HepG2 (cell line): ENCODE data around the gene CACNA1C. TPM values are rescaled to one million over a fixed set of nuclear protein-coding genes. Genes with fewer than 3 reads are reported as not detected.

Experiments
- ATAC-seq: fragments of 200-7000 bp; cut with Tn5 transposase; 3 replicates; pipeline ENCODE4 v1.9.1; 2020; ENCODE audit warnings: mild to moderate bottlenecking, moderate library complexity
- BruUV-seq: library from RNA; stranded (reverse); fragments of 400-500 nt; replicated peaks from 2 replicates; lab custom pipeline; 2021; lab: Mats Ljungman, UMichigan
- CTCF ChIA-PET: fragments of 300-600 bp; formaldehyde crosslinking; extraction: SDS; loops from one replicate; lab custom pipeline; 2021; ENCODE audit warnings: low total read pairs, inconsistent platforms, low intra/inter-chr PET ratio; lab: Yijun Ruan, JAX
- POLR2A ChIA-PET: fragments of 350-600 bp; sonication (Branson Sonifier 250); formaldehyde crosslinking; loops from one replicate; lab custom pipeline; 2020; ENCODE audit warnings: antibody characterized with exemption, inconsistent platforms; lab: Yijun Ruan, JAX
- DNase-seq: peaks from one replicate; pipeline ENCODE4 v3.0.0-alpha.2; 2015; ENCODE audit warnings: low spot score
- FAIRE-seq: peaks from 3 replicates; lab custom pipeline; 2011; peaks lifted over from hg19 to GRCh38; lab: Jason Lieb, UNC
- H2AFZ ChIP-seq: one replicate; pipeline ENCODE4 v1.6.1; 2011; ENCODE audit warnings: low read length, inconsistent platforms
- H3K27ac ChIP-seq: fragments of 300-600 bp; 3 replicates; pipeline ENCODE4 v1.8.0; 2011; ENCODE audit warnings: mixed run types, mild to moderate bottlenecking, mixed read lengths, low read length, inconsistent platforms; ENCODE audit not compliant: insufficient read depth; ENCODE audit errors: extremely low read length
- H3K27me3 ChIP-seq, 2 experiments: fragments of 200-600 bp in 1 of 2; 2 replicates in 1 of 2; 3 replicates in 1 of 2; pipeline versions ENCODE4 v1.6.0 to v1.8.0; 2011; ENCODE audit warnings: low read length in 2 of 2, mild to moderate bottlenecking in 2 of 2, moderate library complexity in 2 of 2, inconsistent platforms in 1 of 2; ENCODE audit not compliant: insufficient read depth in 2 of 2, control insufficient read depth in 1 of 2
- H3K36me3 ChIP-seq, 2 experiments: fragments of 200-600 bp in 1 of 2; replicated peaks in 1 of 2; 2 replicates in 1 of 2; 3 replicates in 1 of 2; pipeline versions ENCODE4 v1.5.1 to v1.8.0; 2011; ENCODE audit warnings: low read length in 2 of 2, inconsistent platforms in 1 of 2; ENCODE audit not compliant: insufficient read depth in 2 of 2, control insufficient read depth in 1 of 2
- H3K4me1 ChIP-seq: 2 replicates; pipeline ENCODE4 v1.5.1; 2012; ENCODE audit warnings: low read length, inconsistent platforms; ENCODE audit not compliant: insufficient read depth
- H3K4me2 ChIP-seq: 2 replicates; pipeline ENCODE4 v1.6.0; 2011; ENCODE audit warnings: low read depth, low read length, inconsistent platforms
- H3K4me3 ChIP-seq, 3 experiments: fragments of 200-600 bp in 1 of 3; sonication (generic), shearing (Covaris generic) in 1 of 3; replicated peaks in 1 of 3; 2 replicates each; pipeline ENCODE4 v1.5.1; 2011 to 2016; ENCODE audit warnings: low read length in 3 of 3, inconsistent platforms in 2 of 3, low read depth in 2 of 3, mild to moderate bottlenecking in 2 of 3, control low read depth in 1 of 3, mixed read lengths in 1 of 3; ENCODE audit not compliant: insufficient read depth in 1 of 3
- H3K79me2 ChIP-seq: one replicate; pipeline ENCODE4 v1.6.1; 2011; ENCODE audit warnings: low read length, inconsistent platforms; ENCODE audit not compliant: insufficient read depth
- H3K9ac ChIP-seq: 2 replicates; pipeline ENCODE4 v1.6.0; 2011; ENCODE audit warnings: mild to moderate bottlenecking, low read depth, low read length, inconsistent platforms; ENCODE audit not compliant: insufficient read depth
- H3K9me3 ChIP-seq: 2 replicates; pipeline ENCODE4 v1.5.1; 2012; ENCODE audit warnings: mild to moderate bottlenecking, low read length
- H4K20me1 ChIP-seq: 2 replicates; pipeline ENCODE4 v1.6.0; 2011; ENCODE audit warnings: inconsistent platforms, mild to moderate bottlenecking, low read length, moderate library complexity; ENCODE audit not compliant: insufficient read depth
- CCAR2 ChIP-seq: fragments of 200-400 bp; formaldehyde crosslinking; optimal IDR thresholded peaks from 2 replicates; pipeline ENCODE3; 2018; ENCODE audit warnings: low read depth, mild to moderate bottlenecking, low read length, moderate library complexity
- CENPX ChIP-seq: sonication (generic); formaldehyde crosslinking; IDR thresholded peaks from 2 replicates; pipeline ENCODE4 v1.9.0; 2021; ENCODE audit warnings: mild to moderate bottlenecking, missing genetic modification reagents, moderate library complexity
- DPF2 ChIP-seq: sonication (generic); formaldehyde crosslinking; IDR thresholded peaks from 2 replicates; pipeline ENCODE4 v1.4.0; 2020; ENCODE audit warnings: mild to moderate bottlenecking, low read depth, missing genetic modification reagents, borderline replicate concordance
- HIVEP1 ChIP-seq: sonication (generic); formaldehyde crosslinking; IDR thresholded peaks from 2 replicates; pipeline ENCODE4 v1.4.0; 2020; ENCODE audit warnings: mild to moderate bottlenecking, missing genetic modification reagents
- HOXA5 ChIP-seq: sonication (generic); formaldehyde crosslinking; IDR thresholded peaks from 2 replicates; pipeline ENCODE4 v1.4.0; 2020; ENCODE audit warnings: missing genetic modification reagents
- MED1 ChIP-seq: sonication (generic); formaldehyde crosslinking; IDR thresholded peaks from 2 replicates; pipeline ENCODE4 v1.4.0; 2020; ENCODE audit warnings: missing genetic modification reagents
- NFKBIZ ChIP-seq: IDR thresholded peaks from 2 replicates; pipeline ENCODE4 v1.6.1; 2018; ENCODE audit warnings: missing genetic modification reagents, missing compliant biosample characterization
- PRPF4 ChIP-seq: fragments of 200-400 bp; formaldehyde crosslinking; IDR thresholded peaks from 2 replicates; pipeline ENCODE4 v1.6.1; 2016; ENCODE audit warnings: low read length, low read depth; ENCODE audit not compliant: poor library complexity, severe bottlenecking
- RBFOX2 ChIP-seq: fragments of 200-400 bp; formaldehyde crosslinking; IDR thresholded peaks from 2 replicates; pipeline ENCODE4 v1.6.1; 2017; ENCODE audit warnings: low read depth, mild to moderate bottlenecking, low read length
- SIX4 ChIP-seq: sonication (generic); formaldehyde crosslinking; IDR thresholded peaks from 2 replicates; pipeline ENCODE4 v1.4.0; 2020; ENCODE audit warnings: missing genetic modification reagents
- ZNF234 ChIP-seq: sonication (generic); formaldehyde crosslinking; conservative IDR thresholded peaks from 2 replicates; pipeline ENCODE4 v1.5.1; 2020; ENCODE audit warnings: mild to moderate bottlenecking, missing genetic modification reagents
- ZNF260 ChIP-seq: sonication (generic); formaldehyde crosslinking; IDR thresholded peaks from 2 replicates; pipeline ENCODE4 v1.4.0; 2020; ENCODE audit warnings: missing genetic modification reagents, low read depth, mild to moderate bottlenecking, borderline replicate concordance
- WGBS: methylation state at CpG from one replicate; pipeline ENCODE4 v1.1.6; 2017; ENCODE audit warnings: low lambda C conversion rate; 5-methylcytosine and 5-hydroxymethylcytosine counted together
- in situ Hi-C: cut with HindIII; loops from 2 replicates; pipeline ENCODE4 v1.10.0; 2017; ENCODE audit warnings: low pct_unique_long_range_greater_than_20kb; ENCODE audit not compliant: extremely low pct_ligation_motif_present
- intact Hi-C: fragments of 100-400 bp; cut with micrococcal nuclease; formaldehyde crosslinking; loops from one replicate; pipeline ENCODE4 v1.10.0; 2022; ENCODE audit not compliant: unreplicated experiment
- polyA plus RNA-seq, 8 experiments: library from polyadenylated mRNA; depleted of rRNA in 3 of 8; stranded (reverse) in 7 of 8; unstranded in 1 of 8; fragments of >200 nt; fragmentation: Illumina TruSeq in 4 of 8; extraction: Trizol in 4 of 8; gene quantifications; 2 replicates each; pipeline versions ENCODE4 v1.2.1 to v1.2.3, GENCODE V29; 2011 to 2016; ENCODE audit warnings: low read depth in 4 of 8, missing spikeins in 1 of 8, mixed read lengths in 1 of 8; ENCODE audit not compliant: insufficient read depth in 1 of 8
- total RNA-seq, 5 experiments: library from RNA; depleted of rRNA; stranded (reverse); fragments of >200 nt; fragmentation: Illumina TruSeq; extraction: Trizol; gene quantifications; 2 replicates each; pipeline ENCODE4 v1.2.3, GENCODE V29; 2016; ENCODE audit warnings: low read depth in 1 of 5
- TF ChIP-seq, protein P1 (sequence below): sonication (generic); formaldehyde crosslinking; IDR thresholded peaks from 2 replicates; pipeline ENCODE4 v1.5.0; 2020; ENCODE audit warnings: mild to moderate bottlenecking, missing genetic modification reagents
- TF ChIP-seq, protein P2 (sequence below): IDR thresholded peaks from 2 replicates; pipeline ENCODE4 v1.6.1; 2016; ENCODE audit warnings: missing biosample characterization, missing genetic modification reagents, low read depth
- TF ChIP-seq, protein P3 (sequence below): IDR thresholded peaks from 2 replicates; pipeline ENCODE4 v1.6.1; 2016; ENCODE audit warnings: mild to moderate bottlenecking
- TF ChIP-seq, protein P4 (sequence below): sonication (generic); formaldehyde crosslinking; IDR thresholded peaks from 2 replicates; pipeline ENCODE4 v1.5.0; 2020; ENCODE audit warnings: mild to moderate bottlenecking, missing genetic modification reagents, borderline replicate concordance

CACNA1C gene
- total and polyA plus RNA-seq, 2 of the 13 experiments (the other 11 are each of a cell fraction or from before 2014, with no cell fraction given): not detected

DNA sequence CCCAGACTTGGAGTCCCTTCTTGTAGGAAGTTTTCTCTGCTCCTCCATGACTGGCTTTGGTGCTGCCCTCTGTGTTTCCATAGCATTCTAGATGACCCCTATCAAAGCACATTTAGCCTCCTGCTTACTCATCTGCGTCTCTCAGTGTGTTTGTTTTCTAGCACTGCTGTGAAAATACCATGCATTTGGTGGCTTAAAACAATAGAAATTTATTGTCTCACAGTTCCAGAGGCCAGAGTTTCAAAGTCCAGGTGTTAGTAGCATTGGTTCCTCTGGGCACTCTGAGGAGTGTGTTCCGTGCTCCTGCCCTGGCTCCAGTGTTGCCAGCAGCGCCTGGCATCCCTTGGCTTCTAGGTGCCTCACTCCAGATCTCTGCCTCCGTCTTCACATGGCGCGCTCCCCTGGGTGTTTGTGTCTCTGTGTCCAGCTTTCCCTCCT is 86.1 kb downstream of the CACNA1C start:
- Histone ChIP-seq H3K27me3 (no peaks in the 10 kb centered on the region), H3K36me3 (no peaks in the 10 kb centered on the region), H3K4me1 (no peaks in the 10 kb centered on the region), H2AFZ (no peak overlapping the region), H3K27ac (no peak overlapping the region), H4K20me1 (no peaks in the 10 kb centered on the region), H3K9me3 (no peaks in the 10 kb centered on the region), H3K79me2 (no peaks in the 10 kb centered on the region), H3K4me3 (no peak overlapping the region), H3K9ac (no peak overlapping the region), H3K4me2 (no peak overlapping the region)
- ChIA-PET CTCF (no interaction called here), POLR2A (no interaction called here)
- in situ Hi-C loops (no loop called here), intact Hi-C loops (no loop called here)
- BruUV-seq: no TSS peak
- FAIRE-seq (no peak), DNase-seq (no peak), ATAC-seq (no peak)
- TF ChIP-seq CENPX (CRISPR knock-in tag) (no peak), ZNF260 (CRISPR knock-in tag) (no peak), HIVEP1 (CRISPR knock-in tag) (no peak), ZNF234 (no peak), CCAR2 (no peak), NFKBIZ (CRISPR knock-in tag) (no peak), PRPF4 (no peak), SIX4 (CRISPR knock-in tag) (no peak), HOXA5 (CRISPR knock-in tag) (no peak), MED1 (CRISPR knock-in tag) (no peak), RBFOX2 (no peak), DPF2 (no peak)
- TF ChIP-seq, protein P1, sequence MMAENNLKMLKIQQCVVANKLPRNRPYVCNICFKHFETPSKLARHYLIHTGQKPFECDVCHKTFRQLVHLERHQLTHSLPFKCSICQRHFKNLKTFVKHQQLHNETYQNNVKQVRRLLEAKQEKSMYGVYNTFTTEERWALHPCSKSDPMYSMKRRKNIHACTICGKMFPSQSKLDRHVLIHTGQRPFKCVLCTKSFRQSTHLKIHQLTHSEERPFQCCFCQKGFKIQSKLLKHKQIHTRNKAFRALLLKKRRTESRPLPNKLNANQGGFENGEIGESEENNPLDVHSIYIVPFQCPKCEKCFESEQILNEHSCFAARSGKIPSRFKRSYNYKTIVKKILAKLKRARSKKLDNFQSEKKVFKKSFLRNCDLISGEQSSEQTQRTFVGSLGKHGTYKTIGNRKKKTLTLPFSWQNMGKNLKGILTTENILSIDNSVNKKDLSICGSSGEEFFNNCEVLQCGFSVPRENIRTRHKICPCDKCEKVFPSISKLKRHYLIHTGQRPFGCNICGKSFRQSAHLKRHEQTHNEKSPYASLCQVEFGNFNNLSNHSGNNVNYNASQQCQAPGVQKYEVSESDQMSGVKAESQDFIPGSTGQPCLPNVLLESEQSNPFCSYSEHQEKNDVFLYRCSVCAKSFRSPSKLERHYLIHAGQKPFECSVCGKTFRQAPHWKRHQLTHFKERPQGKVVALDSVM (CRISPR knock-in tag): no peak
- TF ChIP-seq, protein P2, sequence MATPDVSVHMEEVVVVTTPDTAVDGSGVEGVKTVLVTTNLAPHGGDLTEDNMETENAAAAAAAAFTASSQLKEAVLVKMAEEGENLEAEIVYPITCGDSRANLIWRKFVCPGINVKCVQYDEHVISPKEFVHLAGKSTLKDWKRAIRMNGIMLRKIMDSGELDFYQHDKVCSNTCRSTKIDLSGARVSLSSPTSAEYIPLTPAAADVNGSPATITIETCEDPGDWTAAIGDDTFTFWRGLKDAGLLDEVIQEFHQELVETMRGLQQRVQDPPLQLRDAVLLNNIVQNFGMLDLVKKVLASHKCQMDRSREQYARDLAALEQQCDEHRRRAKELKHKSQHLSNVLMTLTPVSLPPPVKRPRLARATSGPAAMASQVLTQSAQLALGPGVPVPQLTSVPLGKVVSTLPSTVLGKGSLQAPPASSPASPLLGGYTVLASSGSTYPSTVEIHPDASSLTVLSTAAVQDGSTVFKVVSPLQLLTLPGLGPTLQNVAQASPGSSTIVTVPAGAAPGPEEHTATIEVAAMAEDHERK (CRISPR knock-in tag): no peak
- TF ChIP-seq, protein P3, sequence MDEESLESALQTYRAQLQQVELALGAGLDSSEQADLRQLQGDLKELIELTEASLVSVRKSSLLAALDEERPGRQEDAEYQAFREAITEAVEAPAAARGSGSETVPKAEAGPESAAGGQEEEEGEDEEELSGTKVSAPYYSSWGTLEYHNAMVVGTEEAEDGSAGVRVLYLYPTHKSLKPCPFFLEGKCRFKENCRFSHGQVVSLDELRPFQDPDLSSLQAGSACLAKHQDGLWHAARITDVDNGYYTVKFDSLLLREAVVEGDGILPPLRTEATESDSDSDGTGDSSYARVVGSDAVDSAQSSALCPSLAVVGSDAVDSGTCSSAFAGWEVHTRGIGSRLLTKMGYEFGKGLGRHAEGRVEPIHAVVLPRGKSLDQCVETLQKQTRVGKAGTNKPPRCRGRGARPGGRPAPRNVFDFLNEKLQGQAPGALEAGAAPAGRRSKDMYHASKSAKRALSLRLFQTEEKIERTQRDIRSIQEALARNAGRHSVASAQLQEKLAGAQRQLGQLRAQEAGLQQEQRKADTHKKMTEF (CRISPR knock-in tag): no peak
- TF ChIP-seq, protein P4, sequence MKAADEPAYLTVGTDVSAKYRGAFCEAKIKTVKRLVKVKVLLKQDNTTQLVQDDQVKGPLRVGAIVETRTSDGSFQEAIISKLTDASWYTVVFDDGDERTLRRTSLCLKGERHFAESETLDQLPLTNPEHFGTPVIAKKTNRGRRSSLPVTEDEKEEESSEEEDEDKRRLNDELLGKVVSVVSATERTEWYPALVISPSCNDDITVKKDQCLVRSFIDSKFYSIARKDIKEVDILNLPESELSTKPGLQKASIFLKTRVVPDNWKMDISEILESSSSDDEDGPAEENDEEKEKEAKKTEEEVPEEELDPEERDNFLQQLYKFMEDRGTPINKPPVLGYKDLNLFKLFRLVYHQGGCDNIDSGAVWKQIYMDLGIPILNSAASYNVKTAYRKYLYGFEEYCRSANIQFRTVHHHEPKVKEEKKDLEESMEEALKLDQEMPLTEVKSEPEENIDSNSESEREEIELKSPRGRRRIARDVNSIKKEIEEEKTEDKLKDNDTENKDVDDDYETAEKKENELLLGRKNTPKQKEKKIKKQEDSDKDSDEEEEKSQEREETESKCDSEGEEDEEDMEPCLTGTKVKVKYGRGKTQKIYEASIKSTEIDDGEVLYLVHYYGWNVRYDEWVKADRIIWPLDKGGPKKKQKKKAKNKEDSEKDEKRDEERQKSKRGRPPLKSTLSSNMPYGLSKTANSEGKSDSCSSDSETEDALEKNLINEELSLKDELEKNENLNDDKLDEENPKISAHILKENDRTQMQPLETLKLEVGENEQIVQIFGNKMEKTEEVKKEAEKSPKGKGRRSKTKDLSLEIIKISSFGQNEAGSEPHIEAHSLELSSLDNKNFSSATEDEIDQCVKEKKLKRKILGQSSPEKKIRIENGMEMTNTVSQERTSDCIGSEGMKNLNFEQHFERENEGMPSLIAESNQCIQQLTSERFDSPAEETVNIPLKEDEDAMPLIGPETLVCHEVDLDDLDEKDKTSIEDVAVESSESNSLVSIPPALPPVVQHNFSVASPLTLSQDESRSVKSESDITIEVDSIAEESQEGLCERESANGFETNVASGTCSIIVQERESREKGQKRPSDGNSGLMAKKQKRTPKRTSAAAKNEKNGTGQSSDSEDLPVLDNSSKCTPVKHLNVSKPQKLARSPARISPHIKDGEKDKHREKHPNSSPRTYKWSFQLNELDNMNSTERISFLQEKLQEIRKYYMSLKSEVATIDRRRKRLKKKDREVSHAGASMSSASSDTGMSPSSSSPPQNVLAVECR (CRISPR knock-in tag): no peak
- 71% methylated on average over 4 of the region's 6 CpGs for WGBS
